NOMO-1 treated with DMSO at 0.1 percent for 48 hours (cell line): Measurements from ENCODE around the gene FAF2.
A peak's percentile ranks its signal among the peaks of the same experiment; 100 is the strongest.
"Not testable (repeated sequence)": the region's sequence is repeated elsewhere in the genome, so short reads cannot be mapped to it uniquely, and the experiment has no call there.

Experiments used
- DNase-seq: peaks from one replicate; lab custom pipeline; 2025; ENCODE audit not compliant: unreplicated experiment; lab: John Stamatoyannopoulos, UW

Gene FAF2

DNA sequence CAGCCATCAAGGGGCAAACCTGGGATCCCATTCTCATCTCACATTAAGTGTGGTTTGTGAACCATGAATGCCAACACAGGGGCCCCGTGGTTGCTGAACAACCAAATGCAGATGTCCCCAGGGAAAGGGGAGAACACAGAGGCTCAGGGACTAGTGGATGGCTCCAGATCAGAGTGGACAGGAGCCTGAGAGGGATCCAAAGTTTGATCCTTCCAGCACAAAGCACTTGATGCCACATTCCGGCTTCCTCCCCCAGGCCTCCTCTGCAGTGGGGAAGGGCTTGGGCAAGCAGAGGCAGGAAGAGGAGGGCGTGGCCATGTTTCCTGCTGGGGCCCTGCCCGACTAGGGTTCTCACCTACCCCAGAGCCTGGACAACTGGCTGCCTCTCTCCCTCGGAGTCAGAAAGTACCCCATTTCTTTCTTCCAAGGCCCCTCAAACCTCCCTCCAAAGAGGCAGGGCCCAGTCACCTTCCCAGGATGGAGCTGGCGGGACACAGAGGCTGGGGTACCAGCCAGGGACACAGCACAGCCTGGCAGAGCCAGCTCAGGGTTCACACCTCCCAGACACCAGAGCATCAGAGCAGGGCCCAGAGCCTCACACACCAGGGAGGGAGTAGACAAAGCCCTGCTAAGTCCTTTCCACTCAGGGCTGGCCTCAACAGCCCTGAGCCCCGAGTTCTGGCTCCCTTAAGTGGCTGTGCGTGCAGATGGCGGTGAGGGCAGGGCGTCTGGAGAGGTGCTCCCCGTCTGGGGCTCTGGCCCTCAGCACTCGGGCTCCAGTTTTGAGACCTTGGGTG lies 93.4 kb downstream of the FAF2 start:
- DNase-seq, result peak; percentile 71

GRCh38 chr5:176542135-176542595 lies 94.0 kb downstream of the FAF2 start:
- no peak for DNase-seq

DNA sequence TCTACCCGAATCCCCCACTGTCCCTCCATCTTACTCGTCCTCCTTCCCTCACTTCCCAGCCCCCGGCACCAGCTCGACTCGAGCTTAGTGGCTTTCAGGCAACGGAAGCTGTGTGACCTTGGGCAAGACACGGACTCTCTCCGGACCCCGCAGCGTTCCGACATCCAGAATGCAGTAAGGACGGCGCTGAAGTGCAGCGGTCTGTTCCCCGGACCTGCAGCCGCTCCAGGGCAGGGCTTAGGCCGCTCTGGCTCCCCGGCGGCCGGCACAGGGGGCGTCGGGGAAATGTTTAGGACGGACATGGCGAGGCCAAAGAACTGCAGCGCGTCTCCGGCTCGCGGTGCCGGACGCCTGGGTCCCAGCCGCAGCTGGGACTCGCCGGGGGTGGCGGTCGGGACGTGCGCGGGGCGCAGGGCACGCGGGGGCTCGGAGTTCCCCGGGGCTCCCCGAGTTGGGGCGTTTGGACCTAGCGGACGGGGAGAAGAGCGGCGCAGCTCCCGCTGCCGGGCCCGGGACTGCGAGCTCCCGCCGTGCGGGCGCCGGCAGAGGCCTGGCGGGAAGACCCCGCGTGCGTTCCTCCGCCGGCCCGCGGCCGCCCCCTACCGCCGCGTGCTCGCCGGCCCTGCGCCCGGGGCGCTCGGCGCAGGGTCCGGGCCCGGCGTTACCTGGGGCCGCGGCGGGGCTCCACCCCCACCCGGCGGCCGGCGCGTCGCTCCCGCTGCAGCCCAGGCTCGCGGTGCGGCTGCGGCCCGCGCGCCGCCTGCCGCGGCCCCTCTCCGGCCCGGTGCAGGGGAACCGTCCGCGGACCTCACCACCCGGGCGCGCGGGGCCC lies 94.6 kb downstream of the FAF2 start:
- peak; percentile 30 for DNase-seq

- peak; percentile 79 for DNase-seq
Measured at GRCh38 chr5:176543428-176544182, 95.4 kb downstream of the FAF2 start.

DNA sequence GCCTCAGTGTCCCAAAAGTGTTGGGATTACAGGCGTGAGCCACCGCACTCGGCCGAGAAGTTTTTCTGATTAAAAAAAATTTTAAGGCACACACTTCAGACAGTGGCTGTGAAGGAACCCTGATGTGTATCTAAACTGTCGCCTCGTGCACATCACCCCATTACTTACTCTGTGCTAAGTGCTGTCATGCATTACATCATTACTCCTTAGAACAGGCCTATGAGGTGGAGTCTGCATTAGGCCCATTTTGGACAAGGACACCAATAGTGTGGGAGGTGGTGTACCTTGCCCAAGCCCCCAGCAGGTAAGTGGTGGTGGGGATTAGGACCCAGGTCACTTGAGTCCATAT lies 97.2 kb downstream of the FAF2 start:
- no peak for DNase-seq

DNA sequence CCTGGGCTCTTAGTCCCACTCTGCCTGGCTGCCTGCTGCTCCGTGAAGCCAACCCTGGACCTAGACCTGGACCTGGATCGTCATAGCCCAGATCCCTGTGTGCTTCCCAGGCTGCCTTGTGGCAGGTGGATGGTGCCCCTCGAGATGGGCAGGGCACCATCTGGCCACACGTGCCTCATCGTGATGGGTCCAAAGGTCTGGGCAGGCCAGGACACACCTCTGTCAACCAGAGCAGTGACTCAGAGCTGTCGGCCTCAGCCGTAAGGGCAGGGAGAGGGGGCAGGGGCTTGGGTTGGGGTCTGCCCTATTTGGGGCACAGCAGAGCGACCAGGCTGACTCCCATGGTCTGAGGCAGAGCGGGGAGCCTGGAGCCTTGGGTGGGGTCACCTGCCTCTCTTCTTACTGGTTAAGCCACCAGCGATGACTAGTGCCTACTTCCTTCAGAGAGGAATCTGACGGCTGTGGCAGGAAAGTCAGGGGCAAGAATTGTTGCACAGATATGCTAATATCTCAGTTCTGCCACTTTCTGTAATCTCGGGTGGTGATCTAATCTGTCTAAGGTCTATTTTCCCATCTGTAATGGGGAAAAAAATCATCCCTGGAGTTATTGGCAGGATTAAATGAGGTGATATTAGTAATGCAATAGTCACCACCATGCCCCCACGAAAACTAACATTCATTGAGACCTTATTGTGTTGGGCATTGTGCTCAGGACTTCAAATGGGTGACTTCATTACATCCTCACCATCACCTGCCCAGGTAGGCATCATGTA lies 97.7 kb downstream of the FAF2 start:
- DNase-seq, result no peak

DNA sequence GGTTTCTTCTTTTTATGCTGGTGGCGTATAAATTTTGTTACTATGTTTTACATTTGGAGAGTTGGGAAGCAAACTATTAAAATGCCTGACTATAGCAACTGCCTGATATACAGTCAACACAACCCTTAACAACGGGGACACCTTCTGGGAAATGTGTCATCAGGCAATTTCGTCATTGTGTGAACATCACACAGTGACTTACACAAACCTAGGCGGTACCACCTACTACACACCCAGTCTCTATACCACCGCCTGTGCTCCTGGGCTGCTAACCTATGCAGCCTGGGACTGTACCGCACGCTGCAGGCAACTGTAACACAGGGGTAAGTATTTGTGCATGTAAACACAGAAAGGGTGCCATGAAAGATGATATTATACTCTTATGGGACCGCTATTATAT lies 99.6 kb downstream of the FAF2 start:
- no peak for DNase-seq

- DNase-seq, result no peak
Measured at GRCh38 chr5:176548967-176549444, 100.8 kb downstream of the FAF2 start, which contains the start of gene CDHR2. CDHR2 (plus strand) TSS chr5:176549342; CDS start chr5:176565353, 16,011 bp downstream.

GRCh38 chr5:176549871-176550270 lies 101.7 kb downstream of the FAF2 start:
- DNase-seq, result no peak

- DNase-seq, result peak; percentile 40
Measured at GRCh38 chr5:176550275-176550831, 102.2 kb downstream of the FAF2 start.

- DNase-seq, result not testable (repeated sequence)
Measured at GRCh38 chr5:176550937-176551336, 102.8 kb downstream of the FAF2 start.

GRCh38 chr5:176552332-176552869 lies 104.2 kb downstream of the FAF2 start:
- no peak for DNase-seq

GRCh38 chr5:176553260-176554085 lies 105.3 kb downstream of the FAF2 start:
- DNase-seq, result no peak

DNA sequence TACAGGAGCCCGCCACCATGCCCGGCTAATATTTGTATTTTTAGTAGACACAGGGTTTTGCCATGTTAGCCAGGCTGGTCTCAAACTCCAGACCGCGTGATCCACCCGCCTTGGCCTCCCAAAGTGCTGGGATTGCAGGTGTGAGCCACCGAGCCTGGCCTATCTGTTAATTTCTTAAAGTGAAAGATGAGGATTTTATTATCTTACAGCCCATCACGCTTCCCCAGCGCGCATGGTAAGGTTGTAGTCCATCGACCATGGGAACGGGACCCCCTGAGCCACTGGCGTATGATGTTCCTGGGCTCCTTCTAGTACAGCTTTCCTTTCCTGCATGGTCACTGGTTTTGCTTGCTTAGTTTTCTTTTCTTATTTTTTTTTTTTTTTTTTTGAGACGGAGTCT lies 109.7 kb downstream of the FAF2 start:
- no peak for DNase-seq
